GM11168 (cell line): Measurements from ENCODE around the gene COMT.

Experiments
- in situ Hi-C: fragments of 300-500 bp; cut with MboI; formaldehyde crosslinking; loops from one replicate; pipeline ENCODE4 v1.12.0; 2022; ENCODE audit warnings: low sequenced_read_pairs; ENCODE audit not compliant: unreplicated experiment

COMT gene

DNA sequence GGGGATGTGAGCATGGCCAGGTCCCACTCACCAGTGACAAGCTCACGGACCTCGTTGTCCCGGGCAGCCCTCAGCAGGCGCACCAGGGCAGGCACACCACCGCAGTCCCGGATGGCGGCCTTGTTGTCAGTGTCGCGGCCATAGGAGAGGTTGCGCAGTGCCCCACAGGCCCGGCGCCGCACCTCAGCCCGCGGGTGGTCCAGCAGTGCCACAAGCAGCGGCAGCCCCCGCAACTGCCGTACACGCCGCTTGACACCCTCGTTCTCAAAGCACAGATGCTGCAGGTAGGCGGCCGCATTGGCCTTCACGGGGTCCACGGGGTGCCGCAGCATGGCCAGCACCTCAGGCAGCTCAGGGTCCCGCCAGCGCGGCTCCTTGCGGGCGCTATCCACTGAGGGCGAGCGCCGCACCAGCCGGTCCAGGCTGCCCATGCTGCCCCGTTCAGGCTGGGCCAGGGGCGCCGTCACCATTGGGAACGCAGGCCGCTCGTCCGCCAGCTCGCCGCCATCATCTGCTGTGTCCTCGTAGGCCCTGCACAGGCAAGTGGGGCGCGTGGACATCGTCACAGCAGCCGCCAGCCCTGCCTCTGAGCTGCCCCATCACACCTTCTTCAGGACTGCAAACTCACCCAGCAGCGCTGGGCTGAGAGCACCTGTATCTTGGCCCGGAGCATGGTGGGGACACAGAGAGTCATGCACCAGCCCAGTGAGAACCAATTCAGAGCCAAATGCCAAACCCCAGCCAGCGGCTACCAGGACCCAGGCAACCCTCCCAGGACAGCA, 38.3 kb downstream of the COMT start:
- in situ Hi-C loops, result no loop called here

DNA sequence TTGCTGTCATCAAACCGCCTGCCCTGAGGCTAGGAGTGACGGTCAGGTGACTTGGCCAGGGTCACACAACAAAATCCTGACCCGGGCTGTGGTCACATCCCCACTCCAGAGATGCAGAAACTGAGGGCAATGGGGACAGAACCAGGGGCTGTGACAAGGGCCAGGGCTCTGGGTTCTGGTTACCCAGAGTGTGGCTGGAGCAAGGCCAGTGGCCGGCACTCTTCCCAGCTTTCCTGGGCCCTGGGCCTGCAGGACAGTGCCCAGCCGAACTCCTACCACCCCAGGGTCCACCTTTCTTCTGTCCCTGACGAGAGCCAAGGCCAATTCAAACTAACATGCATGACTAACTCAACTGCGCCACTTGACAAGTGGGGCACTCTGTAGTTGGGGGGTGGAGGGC, 39.2 kb downstream of the COMT start:
- in situ Hi-C loops, result no loop called here

DNA sequence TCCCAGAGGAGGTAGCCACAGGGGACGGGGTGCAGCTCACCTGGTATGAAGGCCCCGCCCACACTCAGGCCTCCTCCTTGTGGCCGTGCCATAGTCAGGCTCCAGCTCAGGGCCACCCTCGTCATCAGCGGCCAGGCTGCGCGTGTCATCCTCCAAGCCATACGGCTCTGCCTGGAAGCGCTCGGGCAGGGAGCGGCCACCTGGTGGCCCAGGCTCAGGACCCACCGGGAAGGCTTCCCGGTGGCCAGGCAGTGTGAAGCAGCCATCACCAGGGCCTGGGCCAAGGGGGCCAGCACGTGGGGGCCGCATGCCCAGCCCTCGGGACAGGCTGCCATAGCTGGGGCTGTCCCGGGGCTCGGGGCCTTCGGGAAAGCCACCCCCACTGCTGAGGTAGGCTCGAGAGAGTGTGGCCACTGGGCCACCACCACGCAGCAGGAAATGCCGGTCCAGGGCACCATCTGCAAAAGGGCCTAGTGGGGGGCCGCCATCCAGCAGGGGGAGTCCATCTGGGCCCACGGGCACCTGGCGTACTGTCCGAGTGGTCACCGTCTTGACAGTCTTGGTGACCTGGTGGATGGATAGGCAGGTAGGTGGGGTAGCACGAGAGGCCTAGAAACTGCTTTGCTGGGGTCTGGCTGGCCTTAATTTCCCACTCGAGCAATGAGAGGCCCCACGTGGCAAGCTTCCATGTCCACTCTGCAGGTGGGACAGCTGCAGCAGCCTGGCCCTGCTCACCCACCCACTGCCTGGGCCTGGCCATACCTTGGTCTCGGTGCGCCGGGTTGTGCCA, 39.8 kb downstream of the COMT start:
- in situ Hi-C loops, result no loop called here

DNA sequence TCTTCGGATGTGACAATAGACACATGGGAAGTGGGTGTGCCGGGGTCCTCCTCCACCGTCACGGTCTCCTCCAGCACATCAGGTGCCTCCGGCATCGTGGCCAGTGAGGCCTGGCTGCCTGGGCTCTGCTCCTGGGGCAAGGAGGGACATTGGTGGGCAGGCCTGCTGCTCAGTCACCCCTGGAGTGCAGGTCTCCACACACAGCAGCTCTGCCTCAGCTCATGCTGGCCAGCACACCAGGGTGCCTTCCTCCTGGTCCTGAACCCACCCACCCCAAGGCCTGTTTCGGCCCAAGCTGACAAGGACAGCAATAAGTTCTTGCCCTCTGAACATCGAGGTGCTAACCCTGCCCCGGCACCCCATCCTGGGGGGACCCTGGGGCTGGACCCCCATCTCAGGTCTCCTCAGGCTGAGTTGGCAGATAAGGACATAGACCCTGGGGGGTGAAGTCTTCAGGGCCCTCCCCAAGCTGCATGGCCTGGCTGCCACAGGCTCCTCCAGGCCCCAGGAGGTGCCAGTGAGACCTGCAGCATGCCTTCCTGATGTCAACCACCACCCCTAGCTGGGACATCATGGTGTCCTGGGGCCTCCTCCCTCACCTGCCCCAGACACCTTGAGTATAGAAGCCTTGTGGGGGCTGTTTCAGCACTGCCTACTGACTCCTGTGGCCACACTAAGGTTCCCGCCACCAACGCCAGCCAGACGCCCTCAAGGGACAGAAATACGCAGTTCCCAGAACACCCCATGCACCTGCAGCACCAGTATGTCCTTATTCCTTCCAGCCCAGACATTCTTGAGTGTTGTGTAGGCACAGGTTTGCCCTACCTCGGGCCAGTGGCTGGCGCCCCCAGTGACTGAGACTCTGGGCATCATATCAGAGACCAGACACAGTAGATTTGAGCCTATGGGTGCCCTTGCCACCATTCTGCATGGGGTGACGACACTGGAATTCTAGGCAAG, 40.7 kb downstream of the COMT start:
- in situ Hi-C loops, result no loop called here

DNA sequence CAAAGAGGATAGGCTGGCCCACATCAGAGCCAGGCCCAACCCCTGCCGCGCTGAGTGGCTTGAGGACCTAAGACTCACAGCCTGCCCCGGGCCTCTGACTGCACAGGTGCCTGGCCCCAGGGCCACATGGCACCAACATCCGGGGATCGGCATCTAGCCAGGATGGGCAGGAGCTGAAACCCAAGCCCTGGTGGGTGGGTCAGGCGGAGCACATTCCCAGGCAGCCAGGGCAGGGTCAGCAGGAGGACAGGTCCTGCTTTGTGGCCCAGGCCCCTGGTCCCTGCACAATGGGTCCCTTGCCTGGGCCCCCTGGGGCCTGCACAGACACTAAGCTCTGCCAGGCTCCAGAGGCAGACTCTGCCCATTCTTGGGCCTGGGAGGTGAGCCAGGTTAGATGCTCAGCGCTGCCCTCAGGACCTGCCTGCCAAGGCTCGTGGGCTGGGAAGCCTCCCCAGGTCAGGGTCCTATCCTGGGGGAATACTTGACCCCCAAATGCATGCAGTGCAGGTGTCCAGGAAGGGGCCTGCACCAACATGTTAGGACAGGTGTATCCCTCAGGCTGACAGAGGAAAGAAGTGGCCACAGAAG, 41.5 kb downstream of the COMT start:
- in situ Hi-C loops, result no loop called here

DNA sequence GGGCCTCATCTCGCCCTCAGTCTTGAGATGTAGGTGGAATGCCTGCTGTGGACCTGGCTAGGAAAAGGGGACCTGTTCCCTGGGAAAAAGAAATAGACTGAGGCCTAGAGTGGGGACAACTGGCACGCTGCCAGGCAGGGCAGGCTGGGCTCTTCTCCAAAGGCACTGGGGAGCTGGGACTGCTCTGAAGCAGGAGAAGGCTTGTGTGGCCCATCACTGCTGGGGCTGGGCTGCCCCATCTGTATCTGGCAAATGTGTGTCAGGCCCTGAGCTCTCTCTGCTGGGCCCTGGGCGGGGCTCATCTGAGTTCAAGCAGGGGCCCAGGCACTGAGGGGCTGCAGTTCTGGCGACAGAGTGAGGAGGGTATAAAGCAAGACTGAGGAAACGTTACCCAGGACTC, 42.2 kb downstream of the COMT start:
- in situ Hi-C loops, result no loop called here

DNA sequence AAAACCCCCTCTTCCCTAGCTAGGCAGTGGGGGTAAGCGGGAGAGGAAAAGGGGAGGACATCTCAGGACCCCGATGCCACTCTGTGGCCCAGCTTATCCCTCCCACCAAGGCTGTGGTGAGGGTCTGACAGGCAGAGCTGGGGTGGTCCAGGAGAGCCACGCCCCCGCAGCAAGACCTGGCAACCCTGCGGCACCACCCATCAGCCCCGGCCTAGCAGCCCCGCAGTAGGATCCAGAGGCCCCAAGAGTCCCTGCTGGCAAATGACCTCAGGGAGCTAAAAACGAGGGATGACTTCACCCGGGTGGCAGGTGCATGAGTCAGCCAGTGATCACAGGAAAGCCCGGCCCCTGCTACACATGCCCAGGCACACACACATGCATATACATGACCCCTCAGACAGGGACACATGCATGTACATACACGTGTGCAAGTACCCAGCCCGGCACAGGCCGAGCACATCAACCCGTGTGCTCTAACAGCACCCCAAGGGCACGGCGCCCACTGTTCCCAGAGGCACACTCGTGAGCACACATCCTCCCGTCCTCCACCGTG, 42.7 kb downstream of the COMT start:
- in situ Hi-C loops, result no loop called here

DNA sequence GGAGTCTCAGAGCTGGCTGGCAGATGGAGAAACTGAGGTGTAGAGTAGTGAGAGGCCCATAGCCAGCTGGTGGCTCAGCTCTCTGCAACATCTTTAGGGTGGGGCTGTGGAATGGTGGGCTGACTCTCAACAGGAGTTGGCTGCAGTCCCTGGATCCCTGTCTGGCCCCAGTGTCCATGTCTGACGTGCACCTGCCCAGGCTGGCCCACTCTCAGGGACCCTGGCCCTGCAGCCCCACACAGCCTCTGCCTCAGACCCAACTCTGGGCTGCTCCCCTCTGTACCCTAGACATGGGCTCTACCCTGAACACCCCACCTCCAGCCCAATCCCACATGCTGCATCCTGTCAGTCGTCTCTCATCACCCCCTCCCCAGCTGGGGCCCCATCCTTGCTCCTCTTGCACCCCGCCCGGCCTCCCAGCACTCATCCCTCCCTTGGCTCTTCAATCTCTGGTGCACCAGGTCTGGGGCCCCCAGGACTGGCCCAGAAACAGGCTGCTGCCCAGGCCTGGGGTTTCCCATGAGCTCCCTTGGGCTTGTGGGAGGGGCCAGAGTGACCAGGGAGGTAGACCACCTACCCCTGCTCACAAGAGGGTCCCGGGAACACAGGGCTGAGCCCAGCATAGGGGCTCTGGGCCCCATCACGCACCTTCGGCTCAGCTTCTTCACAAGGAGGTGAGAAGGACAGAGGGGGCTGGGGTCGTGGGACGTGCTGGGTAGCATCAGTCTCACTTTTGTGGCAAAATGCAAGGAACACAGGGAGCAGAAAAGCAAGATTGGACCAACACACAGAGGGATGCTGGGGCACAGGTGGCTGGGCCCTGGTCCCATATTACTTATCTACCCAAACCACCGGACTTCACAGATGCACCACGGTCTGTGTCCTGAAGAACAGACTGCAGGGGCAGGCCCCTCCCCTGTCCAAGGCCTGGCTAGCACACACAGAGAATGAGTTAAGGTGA, 43.6 kb downstream of the COMT start:
- in situ Hi-C loops, result no loop called here

DNA sequence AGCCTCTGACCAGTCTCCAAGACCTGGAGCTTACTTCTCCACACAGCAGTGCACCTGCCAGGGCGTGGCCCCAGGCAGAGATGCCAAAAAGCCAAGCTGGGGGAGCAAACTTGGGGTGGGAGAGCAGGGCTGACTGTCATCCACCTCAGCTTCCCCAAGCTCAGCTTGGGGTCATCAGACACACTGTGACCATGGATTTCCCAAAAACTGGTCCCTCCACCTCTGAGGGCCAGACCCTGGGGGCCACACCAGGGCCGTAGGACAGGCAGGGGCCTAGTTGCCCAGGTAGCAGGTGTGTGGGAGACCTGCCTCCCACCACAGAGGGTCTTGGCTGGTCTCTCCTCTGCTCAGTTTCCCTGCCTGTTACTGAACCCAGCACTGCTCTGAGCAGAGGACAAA, 44.4 kb downstream of the COMT start:
- in situ Hi-C loops, result no loop called here

DNA sequence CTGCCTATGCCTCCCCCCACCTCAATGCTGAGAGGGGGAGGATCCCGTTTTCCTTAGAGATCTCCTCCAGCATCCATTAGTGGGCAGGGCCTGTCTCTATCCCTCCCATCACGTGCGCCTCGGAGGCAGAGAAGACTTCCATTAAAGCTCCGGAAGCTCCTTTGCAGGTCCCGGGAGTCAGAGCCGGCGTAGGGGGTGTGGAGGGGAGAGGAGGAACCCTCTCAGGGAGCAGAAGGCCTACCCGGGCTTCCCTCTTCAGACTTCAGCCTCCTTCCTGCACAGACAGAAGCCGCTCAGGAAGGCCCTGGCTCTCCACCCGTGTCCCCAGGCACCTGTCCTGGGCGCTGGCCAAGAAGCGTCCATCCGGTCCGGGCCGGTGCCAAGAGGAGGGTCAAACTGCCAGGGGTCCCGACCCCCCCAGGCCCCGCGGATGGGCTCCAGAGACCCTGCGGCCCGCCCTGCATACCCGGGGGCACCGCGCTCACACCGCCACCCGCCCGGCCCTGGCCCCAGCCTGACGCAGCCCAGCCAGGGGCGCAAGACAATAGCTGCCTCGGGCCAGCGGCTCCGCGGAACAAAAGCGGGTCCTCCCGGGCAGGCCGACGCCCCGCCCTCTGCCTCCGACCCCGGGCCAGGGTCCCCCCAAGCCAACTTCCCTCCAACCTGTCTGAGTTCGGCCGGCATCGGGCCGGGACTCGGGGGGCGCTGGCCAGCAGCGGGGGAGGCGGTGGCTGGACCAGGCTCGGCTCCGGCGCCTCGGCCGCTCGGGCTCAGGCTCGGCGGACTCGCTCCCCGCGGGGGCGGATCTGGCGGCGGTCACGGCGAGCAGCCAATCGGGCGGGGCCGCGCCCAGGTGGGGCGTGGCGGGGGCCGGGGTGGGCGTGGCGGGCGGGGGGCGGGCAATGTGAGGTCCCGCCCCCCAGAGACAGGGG, 45.1 kb downstream of the COMT start:
- in situ Hi-C loops, result no loop called here

DNA sequence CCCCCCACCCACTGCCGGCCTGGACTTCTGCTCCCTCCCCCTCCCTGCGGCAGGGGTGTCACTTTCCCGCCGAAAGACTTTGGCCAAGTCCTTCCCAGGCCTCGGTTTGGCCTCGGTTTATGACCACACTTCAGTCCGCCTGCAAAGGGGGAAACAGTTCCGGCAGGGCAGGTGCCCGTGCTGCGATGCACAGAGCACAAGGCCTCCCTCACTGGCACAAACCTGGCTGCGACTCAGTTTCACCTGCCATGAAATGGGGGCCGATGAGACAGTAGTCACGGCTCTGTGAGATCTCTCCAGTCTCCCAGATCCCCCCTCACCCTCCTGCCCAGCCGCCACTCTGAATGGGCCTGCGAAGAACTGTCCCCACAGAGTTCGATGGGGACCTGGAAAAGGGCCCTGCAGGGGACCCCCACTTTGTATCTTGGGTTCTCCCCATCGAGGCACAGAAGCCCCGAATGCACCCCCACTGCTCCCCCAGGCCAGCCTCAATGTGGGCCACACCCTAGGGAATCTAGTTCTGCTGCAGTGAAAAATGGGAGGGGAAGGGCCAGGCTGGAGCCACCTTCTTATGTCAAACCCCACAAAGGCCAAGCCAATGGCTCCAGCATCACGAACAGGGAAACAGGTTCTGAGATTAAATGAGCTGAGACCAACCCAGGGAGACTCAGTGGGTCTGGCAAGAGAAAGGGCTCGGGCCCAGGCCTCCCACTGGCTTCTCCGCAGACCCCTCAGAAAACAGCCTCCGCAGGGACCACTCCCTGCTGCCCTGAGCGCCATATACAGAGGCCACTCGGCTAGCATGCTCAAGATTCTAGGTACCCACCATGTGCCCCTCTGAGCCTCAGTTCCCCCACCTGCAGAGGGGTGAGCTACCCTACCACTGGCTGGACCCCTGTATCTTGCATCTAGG, 46.1 kb downstream of the COMT start:
- in situ Hi-C loops, result no loop called here

DNA sequence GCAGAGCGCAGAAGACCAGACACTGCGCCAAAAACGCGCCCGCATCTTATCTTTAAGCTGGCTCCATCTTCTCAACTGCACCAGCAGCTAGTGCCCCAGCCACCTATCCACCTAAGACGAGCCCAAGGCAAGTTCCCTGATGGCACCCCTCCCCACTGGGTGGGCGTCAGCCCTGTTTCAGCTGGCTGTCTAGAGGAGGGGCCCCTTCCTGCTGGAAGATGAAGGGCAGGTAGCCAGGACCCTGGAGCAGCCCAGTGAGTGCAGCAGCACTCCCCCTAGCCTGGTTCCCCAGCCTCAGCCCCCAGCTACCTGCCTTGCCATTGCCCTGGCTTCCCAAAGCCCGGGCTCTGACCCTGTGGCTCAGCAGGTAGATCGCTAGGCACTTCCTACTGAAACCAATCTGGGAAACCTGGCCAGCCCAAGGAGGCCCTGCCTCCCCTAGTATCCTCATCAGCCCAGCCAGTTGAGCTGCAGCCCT, 46.8 kb downstream of the COMT start:
- in situ Hi-C loops, result no loop called here

DNA sequence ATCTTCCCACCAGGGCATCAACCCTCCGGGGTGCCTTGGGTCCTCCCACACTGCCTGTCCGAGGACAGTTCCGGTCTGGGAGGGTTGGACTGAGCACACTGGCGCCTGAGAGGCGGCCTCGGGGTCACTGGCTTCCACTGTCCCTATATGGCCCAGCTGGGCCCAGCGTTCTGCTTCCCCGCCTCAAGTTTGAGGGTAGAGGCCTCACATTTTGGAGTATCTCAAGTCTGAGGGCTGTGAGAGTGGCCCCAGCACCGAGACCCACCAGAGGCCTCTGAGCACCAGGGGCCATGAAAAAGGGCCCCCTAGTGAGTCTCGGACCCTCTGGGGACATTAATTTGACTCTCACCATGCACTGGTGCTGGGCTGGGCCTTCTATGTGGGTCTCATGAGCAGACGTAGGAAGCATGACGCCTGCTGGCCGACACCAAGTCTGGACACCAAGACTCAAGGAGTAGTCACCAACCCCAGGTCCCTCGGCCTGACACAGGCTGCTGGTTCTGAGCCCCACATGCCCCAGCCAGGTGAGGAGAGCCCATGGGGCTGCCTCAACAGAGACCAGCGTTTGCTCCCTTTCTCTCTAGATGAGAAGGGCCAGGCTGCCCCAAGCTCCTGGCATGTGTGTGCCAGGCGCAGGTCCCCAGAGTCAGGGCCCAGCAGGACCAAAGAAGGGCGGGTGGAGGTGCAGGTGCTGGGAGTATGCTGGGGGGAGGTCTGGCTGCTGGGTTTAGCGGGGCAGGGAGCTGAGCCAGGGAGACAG, 47.6 kb downstream of the COMT start:
- in situ Hi-C loops, result no loop called here

DNA sequence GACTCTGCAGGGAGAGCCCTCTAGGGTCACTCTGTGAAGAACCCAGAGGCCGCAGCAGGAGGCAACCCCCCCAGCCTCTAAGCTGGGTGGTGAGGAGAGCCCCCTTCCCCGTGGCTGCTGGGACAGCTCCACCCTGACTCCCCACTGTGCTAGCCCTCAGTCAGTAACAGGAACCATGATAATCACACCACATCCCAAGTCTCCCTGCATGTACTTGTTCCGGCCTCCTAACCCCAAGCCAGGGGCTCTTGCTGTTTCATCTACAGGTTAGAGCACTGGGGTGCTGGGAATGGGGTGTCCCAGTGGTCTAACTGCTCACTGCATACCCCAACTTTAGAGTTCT, 48.1 kb downstream of the COMT start:
- in situ Hi-C loops, result no loop called here

DNA sequence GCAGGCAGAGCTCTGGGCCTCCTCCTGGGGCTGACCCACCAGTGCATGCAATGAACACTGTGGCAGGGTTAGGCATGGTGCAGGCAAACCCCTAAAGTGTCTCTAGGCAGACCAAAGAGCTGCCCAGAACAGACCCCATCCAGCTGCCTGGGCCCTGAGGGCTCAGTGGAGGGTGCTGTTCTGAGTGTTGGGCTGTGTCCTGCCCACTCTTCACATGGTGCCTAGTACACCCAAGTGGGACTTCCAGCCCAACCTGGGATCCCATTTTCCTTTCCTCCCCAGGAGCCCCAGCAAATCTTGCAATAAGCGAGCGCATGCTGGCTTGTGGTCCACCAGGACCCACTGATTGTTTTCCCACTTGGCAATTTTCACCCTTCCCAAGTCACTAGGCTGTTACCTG, 48.6 kb downstream of the COMT start:
- in situ Hi-C loops, result no loop called here
